Endodermal cell (in vitro differentiated cells): ENCODE results near the gene DENND11. TPM values are rescaled to one million over a fixed set of nuclear protein-coding genes. Genes with fewer than 3 reads are reported as not detected.

Experiments
- DNase-seq: peaks from one replicate; pipeline ENCODE4 v3.0.0-alpha.2; 2017
- H3K27ac ChIP-seq: 2 replicates; pipeline ENCODE4 v1.5.1; 2013; ENCODE audit warnings: mild to moderate bottlenecking, low read depth, low read length, moderate library complexity
- H3K27me3 ChIP-seq: 2 replicates; pipeline ENCODE4 v1.6.1; 2013; ENCODE audit warnings: mild to moderate bottlenecking, low read length, moderate library complexity; ENCODE audit not compliant: insufficient read depth, control insufficient read depth, poor library complexity, severe bottlenecking
- H3K36me3 ChIP-seq: 2 replicates; pipeline ENCODE4 v1.7.0; 2013; ENCODE audit warnings: mild to moderate bottlenecking, low read length, moderate library complexity; ENCODE audit not compliant: control insufficient read depth, insufficient read depth
- H3K4me1 ChIP-seq: one replicate; pipeline ENCODE4 v1.7.0; 2013; ENCODE audit warnings: low read length; ENCODE audit not compliant: control insufficient read depth, insufficient read depth
- H3K4me3 ChIP-seq: 2 replicates; pipeline ENCODE4 v1.5.1; 2013; ENCODE audit warnings: mild to moderate bottlenecking, low read length, moderate library complexity
- H3K9ac ChIP-seq: 2 replicates; pipeline ENCODE4 v1.6.1; 2013; ENCODE audit warnings: mild to moderate bottlenecking, low read length, moderate library complexity; ENCODE audit not compliant: poor library complexity, severe bottlenecking; ENCODE audit errors: extremely low read depth
- H3K9me3 ChIP-seq: 2 replicates; pipeline ENCODE4 v1.6.1; 2013; ENCODE audit warnings: mild to moderate bottlenecking, low read length, moderate library complexity; ENCODE audit not compliant: control insufficient read depth
- H3K27ac Mint-ChIP-seq: 2 replicates; pipeline ENCODE4 v1.8.0; 2020; ENCODE audit warnings: mixed read lengths
- H3K27me3 Mint-ChIP-seq: 2 replicates; pipeline ENCODE4 v1.8.0; 2021; ENCODE audit warnings: mild to moderate bottlenecking, mixed read lengths; ENCODE audit not compliant: insufficient read depth
- H3K36me3 Mint-ChIP-seq: 2 replicates; pipeline ENCODE4 v1.8.0; 2020; ENCODE audit warnings: low read depth, mixed read lengths
- H3K4me1 Mint-ChIP-seq: 2 replicates; pipeline ENCODE4 v1.8.0; 2020; ENCODE audit warnings: mixed read lengths
- H3K4me3 Mint-ChIP-seq: 2 replicates; pipeline ENCODE4 v1.8.0; 2020; ENCODE audit warnings: mild to moderate bottlenecking, moderate library complexity, mixed read lengths
- H3K9me3 Mint-ChIP-seq: 2 replicates; pipeline ENCODE4 v1.8.0; 2020; ENCODE audit warnings: mild to moderate bottlenecking, mixed read lengths
- CTCF ChIP-seq: fragments of 200-600 bp; sonication (generic); conservative IDR thresholded peaks from 2 replicates; pipeline ENCODE4 v1.5.0; 2021; ENCODE audit warnings: antibody characterized with exemption, mild to moderate bottlenecking
- WGBS, 2 experiments: methylation state at CpG; one replicate each; pipeline versions ENCODE4 v1.1.5 to v1.1.7; 2013; ENCODE audit warnings: missing lambda C conversion rate in 2 of 2, mixed read lengths in 1 of 2; ENCODE audit not compliant: insufficient coverage in 1 of 2, insufficient read length in 1 of 2; 5-methylcytosine and 5-hydroxymethylcytosine counted together
- total RNA-seq, 2 donors: library from RNA; stranded (reverse); fragmentation: NEBNext Ultra II Directional in 1 of 2; extraction: Animal tissue kit (Norgen Biotek cat#: 25700) in 1 of 2; gene quantifications; 2 replicates in 1 of 2; 3 replicates in 1 of 2; pipeline ENCODE4 v1.2.1, GENCODE V29; 2021

DENND11 gene
- total RNA-seq, 2 donors from 2014 or later: 24.5 to 25.4 TPM

- H3K4me1 ChIP-seq: no peaks in the 10 kb centered on the region
- no peaks in the 10 kb centered on the region for H3K9me3 ChIP-seq
- no peak overlapping the region for H3K27ac ChIP-seq
- Mint-ChIP-seq H3K27ac (no peak overlapping the region), H3K36me3 (no peaks in the 10 kb centered on the region), H3K9me3 (no peaks in the 10 kb centered on the region), H3K27me3 (peaks cover 24% of the 10 kb centered on the region), H3K4me3 (no peak overlapping the region), H3K4me1 (peaks cover 25% of the 10 kb centered on the region)
- 90 to 91% methylated on average over 8 to 10 of the region's 10 CpGs for WGBS, 2 experiments
- H3K4me3 ChIP-seq: no peak overlapping the region
- peaks cover 18% of the 10 kb centered on the region for H3K27me3 ChIP-seq
- H3K9ac ChIP-seq: no peak overlapping the region
- H3K36me3 ChIP-seq: no peaks in the 10 kb centered on the region
- no peak for DNase-seq
- no peak for TF ChIP-seq CTCF
These were observed 4.6 kb downstream of the DENND11 start for GRCh38 chr7:141697211-141697871.

- H3K4me1 ChIP-seq: peaks cover 2% of the 10 kb centered on the region
- no peak overlapping the region for H3K27ac Mint-ChIP-seq
- H3K4me1 Mint-ChIP-seq: peaks cover 28% of the 10 kb centered on the region
- H3K4me3 ChIP-seq: no peak overlapping the region
- peaks cover 16% of the 10 kb centered on the region for H3K27me3 ChIP-seq
- peaks cover 23% of the 10 kb centered on the region for H3K27me3 Mint-ChIP-seq
- H3K27ac ChIP-seq: no peak overlapping the region
- H3K9ac ChIP-seq: no peak overlapping the region
- TF ChIP-seq CTCF: no peak
- WGBS, 2 experiments: 86% methylated on average over 2 of the region's 2 CpGs; no CpG with 5 or more reads in 1 of the 2 experiments
- no peaks in the 10 kb centered on the region for H3K36me3 ChIP-seq
- H3K4me3 Mint-ChIP-seq: no peak overlapping the region
- no peak for DNase-seq
- no peaks in the 10 kb centered on the region for H3K9me3 Mint-ChIP-seq
- H3K9me3 ChIP-seq: no peaks in the 10 kb centered on the region
- no peaks in the 10 kb centered on the region for H3K36me3 Mint-ChIP-seq
These were observed 5.6 kb downstream of the DENND11 start for GRCh38 chr7:141696348-141696747.

GRCh38 chr7:141695803-141696289 lies 6.1 kb downstream of the DENND11 start:
- no peak overlapping the region for H3K27ac Mint-ChIP-seq
- 93 to 94% methylated on average over 6 of the region's 6 CpGs for WGBS, 2 experiments

More at GRCh38 chr7:141695803-141696289, 6.1 kb downstream of the DENND11 start:
- no peaks in the 10 kb centered on the region for H3K9me3 Mint-ChIP-seq
- no peak for TF ChIP-seq CTCF
- Histone ChIP-seq H3K4me3 (no peak overlapping the region), H3K4me1 (peaks cover 6% of the 10 kb centered on the region), H3K9me3 (no peaks in the 10 kb centered on the region), H3K36me3 (no peaks in the 10 kb centered on the region), H3K27ac (no peak overlapping the region), H3K27me3 (peaks cover 16% of the 10 kb centered on the region), H3K9ac (no peak overlapping the region)
- no peak for DNase-seq
- H3K4me1 Mint-ChIP-seq: peaks cover 28% of the 10 kb centered on the region
- H3K36me3 Mint-ChIP-seq: no peaks in the 10 kb centered on the region
- peaks cover 21% of the 10 kb centered on the region for H3K27me3 Mint-ChIP-seq
- H3K4me3 Mint-ChIP-seq: no peak overlapping the region
